NK-92 treated with Interleukin-12 subunit alpha and Interleukin-12 subunit beta, amount 100 ng/mL, for 24 hours (cell line): ENCODE results near the gene SHC3.
"Not testable (repeated sequence)": the region's sequence is repeated elsewhere in the genome, so short reads cannot be mapped to it uniquely, and the experiment has no call there.

Experiments
- DNase-seq: peaks from one replicate; lab custom pipeline; 2025; lab: John Stamatoyannopoulos, UW

Gene SHC3, protein sequence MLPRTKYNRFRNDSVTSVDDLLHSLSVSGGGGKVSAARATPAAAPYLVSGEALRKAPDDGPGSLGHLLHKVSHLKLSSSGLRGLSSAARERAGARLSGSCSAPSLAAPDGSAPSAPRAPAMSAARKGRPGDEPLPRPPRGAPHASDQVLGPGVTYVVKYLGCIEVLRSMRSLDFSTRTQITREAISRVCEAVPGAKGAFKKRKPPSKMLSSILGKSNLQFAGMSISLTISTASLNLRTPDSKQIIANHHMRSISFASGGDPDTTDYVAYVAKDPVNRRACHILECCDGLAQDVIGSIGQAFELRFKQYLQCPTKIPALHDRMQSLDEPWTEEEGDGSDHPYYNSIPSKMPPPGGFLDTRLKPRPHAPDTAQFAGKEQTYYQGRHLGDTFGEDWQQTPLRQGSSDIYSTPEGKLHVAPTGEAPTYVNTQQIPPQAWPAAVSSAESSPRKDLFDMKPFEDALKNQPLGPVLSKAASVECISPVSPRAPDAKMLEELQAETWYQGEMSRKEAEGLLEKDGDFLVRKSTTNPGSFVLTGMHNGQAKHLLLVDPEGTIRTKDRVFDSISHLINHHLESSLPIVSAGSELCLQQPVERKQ

GRCh38 chr9:89177944-89178829 is at the start of gene SHC3:
Gene SHC3 (minus strand): TSS chr9:89178818. CDS start chr9:89178460, 358 bp downstream.
- DNase-seq: no peak

- DNase-seq: no peak
These were observed 47.4 kb upstream of the SHC3 start for GRCh38 chr9:89225991-89226471.

DNA sequence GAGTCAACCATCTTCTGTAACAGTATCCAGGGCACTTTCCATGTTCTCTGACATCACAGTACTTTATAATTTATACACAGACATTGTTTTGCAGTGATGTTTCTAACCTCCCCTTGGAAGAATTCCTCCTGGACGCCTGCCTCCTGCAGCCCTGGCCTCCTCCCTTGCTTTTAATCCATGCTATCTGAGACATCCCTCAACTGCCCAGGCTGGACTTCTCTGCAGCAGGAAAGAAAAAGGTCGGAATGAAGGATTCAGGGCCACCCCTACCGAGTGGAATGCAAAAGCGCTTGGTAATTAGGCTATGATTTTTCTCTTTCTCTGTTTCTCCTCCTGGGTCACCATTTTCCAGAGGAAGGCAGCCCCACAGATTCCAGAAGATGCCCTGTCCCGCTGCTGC is 47.0 kb upstream of the SHC3 start:
- DNase-seq: no peak

- no peak for DNase-seq
These were observed 46.4 kb upstream of the SHC3 start for GRCh38 chr9:89225036-89225435.

DNA sequence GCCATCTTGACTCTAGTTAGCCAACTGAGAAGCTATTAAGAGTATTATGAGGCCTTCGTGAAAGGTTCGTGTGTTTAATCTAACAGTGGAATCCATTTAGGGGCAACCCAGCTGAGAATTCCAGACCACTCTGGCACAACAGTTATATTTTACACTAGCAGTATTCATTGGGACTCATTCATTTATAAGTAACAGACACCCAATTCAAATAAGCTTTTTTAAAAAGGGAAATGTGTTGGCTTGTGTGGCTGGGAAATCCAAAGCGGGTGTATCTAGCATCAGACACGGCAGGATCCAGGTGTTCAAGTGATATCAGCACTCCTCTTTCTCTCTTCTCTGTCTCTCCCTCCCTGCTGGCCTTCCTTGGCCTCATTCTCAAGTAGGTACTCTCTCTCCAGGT is 46.0 kb upstream of the SHC3 start:
- DNase-seq: no peak

GRCh38 chr9:89223396-89223977 is 44.9 kb upstream of the SHC3 start:
- DNase-seq: no peak

DNA sequence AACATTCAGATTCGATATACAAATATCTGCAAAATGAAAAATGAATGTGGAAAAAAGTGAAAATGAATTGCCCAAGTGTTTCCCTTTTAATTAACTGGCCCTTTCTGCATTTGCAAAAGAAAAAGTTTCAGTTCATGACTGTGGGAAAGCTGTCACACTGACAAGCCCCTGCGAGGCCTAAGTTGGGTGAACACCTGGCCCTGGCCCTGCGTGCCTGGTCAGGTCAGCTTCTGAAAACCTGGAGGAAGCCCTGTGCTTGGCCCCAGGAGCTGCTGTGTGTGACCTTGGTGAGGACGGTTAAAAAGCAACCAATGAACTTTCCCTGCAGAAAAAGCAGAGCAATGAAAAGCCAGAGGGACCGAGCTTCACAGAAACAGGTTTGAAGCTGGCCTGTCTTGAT is 41.0 kb upstream of the SHC3 start:
- DNase-seq: no peak

- no peak for DNase-seq
These were observed 39.7 kb upstream of the SHC3 start for GRCh38 chr9:89218040-89218928.

GRCh38 chr9:89215342-89215741 is 36.7 kb upstream of the SHC3 start:
- DNase-seq: no peak

DNA sequence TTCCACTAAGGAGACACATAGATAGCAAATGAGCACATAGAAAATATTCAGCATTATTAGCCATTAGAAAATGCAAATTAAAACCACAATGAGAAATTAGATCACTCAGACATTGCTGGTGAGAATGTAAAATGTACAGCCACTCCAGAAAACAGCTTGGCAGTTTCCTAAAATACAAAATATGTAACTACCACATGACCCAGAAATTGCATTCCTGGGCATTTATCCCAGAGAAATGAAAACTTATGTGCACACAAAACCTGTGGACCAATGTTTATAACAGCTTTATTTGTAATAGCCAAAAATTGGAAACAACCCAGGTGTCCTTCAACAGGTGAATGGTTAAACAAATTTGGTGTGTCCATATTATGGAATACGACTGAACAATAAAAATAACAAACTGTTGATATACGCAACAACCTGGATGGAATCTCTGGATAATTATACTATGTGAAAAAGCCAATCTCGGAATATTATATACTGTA is 34.8 kb upstream of the SHC3 start:
- no peak for DNase-seq

- DNase-seq: no peak
These were observed 33.6 kb upstream of the SHC3 start for GRCh38 chr9:89212171-89212570.

DNA sequence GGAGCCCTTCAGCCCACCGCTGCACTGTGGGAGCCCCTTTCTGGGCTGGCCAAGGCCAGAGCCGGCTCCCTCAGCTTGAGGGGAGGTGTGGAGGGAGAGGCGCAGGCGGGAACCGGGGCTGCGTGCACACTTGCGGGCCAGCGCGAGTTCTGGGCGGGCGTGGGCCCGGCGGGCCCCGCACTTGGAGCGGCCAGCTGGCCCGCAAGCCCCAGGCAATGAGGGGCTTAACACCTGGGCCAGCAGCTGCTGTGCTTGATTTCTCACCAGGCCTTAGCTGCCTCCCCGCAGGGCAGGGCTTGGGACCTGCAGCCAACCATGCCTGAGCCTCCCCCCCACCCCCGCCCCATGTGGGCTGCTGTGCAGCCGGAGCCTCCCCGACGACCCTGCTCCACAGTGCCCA is 30.7 kb upstream of the SHC3 start:
- not testable (repeated sequence) for DNase-seq

DNA sequence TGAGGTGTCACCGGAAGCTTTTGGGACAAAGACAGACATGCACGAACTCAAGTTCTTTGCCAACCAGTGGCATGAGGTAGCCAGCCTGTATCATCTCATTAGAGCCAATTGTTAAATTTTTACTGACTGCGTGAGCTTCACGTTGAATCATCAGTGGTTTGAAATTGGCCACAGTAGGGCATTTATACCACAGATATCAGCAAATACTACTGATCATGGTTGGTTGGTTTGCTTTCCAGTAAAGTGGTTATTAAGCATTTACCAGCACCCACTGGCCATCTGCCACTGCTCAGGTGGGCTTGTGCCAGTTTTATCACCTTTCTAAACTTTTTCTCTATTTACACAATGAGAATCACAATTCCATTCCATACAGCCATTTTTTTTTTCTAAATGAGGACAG is 28.4 kb upstream of the SHC3 start:
- no peak for DNase-seq

GRCh38 chr9:89204801-89205200 is 26.2 kb upstream of the SHC3 start:
- no peak for DNase-seq

GRCh38 chr9:89195131-89195797 is 16.6 kb upstream of the SHC3 start:
- no peak for DNase-seq

- DNase-seq: no peak
These were observed 16.0 kb upstream of the SHC3 start for GRCh38 chr9:89194421-89195130.

GRCh38 chr9:89191004-89191403 is 12.4 kb upstream of the SHC3 start:
- no peak for DNase-seq

- no peak for DNase-seq
These were observed 10.6 kb upstream of the SHC3 start for GRCh38 chr9:89189215-89189614.

DNA sequence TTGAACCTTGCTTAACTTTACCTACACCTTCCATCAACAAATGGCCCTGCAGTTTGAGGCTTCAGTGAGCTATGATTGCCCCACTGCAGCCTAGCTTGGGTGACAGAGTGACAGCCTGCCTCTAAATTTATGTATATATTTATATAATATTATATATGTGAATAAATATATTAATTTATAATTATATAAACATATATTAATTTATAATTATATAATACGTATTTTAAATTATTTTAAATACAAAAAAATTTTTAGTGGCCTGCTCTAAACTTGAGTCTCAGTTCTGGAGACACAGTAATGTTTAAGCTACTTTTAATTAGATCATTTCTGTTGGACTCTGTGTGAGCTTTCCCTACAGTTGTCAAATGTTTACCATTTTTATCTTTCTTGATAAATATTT is 9.3 kb upstream of the SHC3 start:
- no peak for DNase-seq

GRCh38 chr9:89187541-89187940 is 8.9 kb upstream of the SHC3 start:
- no peak for DNase-seq
